B cell (primary cell): ENCODE measurements around the gene ADCY3. TPM values are rescaled to one million over a fixed set of nuclear protein-coding genes. Genes with fewer than 3 reads are reported as not detected.
A peak's percentile ranks its signal among the peaks of the same experiment; 100 is the strongest.

ENCODE experiments used
- ATAC-seq: fragments of 200-7000 bp; cut with Tn5 transposase; one replicate; pipeline ENCODE4 v1.10.0; 2021; ENCODE audit warnings: low read depth, mild to moderate bottlenecking, moderate number of reproducible peaks, moderate library complexity
- CTCF ChIA-PET: fragments of 350-600 bp; sonication (Branson Sonifier 250); formaldehyde crosslinking; loops from one replicate; lab custom pipeline; 2021; ENCODE audit warnings: antibody characterized with exemption, inconsistent platforms; lab: Charles Lee
- POLR2A ChIA-PET: fragments of 350-600 bp; sonication (Branson Sonifier 250); formaldehyde crosslinking; loops from one replicate; lab custom pipeline; 2021; ENCODE audit warnings: antibody characterized with exemption; lab: Charles Lee
- DNase-seq: peaks from one replicate; pipeline ENCODE4 v3.0.0; 2013
- H2AFZ ChIP-seq: 2 replicates; pipeline ENCODE4 v1.6.1; 2012; ENCODE audit warnings: mild to moderate bottlenecking, low read depth, low read length; ENCODE audit not compliant: insufficient read depth, poor library complexity, severe bottlenecking
- H3K27ac ChIP-seq, 2 donors: 1 replicate in 1 of 2; 2 replicates in 1 of 2; pipeline ENCODE4 v1.5.1; 2012 to 2013; ENCODE audit warnings: low read length in 2 of 2, mild to moderate bottlenecking in 2 of 2, moderate library complexity in 1 of 2
- H3K27me3 ChIP-seq, 4 experiments: fragments of 200-600 bp in 1 of 4; sonication (generic) in 1 of 4; replicated peaks in 1 of 4; 1 replicate in 2 of 4; 2 replicates in 2 of 4; pipeline versions ENCODE4 v1.6.1 to v1.7.0; 2013 to 2016; ENCODE audit warnings: low read length in 3 of 4, mild to moderate bottlenecking in 2 of 4, mixed read lengths in 1 of 4, moderate library complexity in 1 of 4; ENCODE audit not compliant: insufficient read depth in 4 of 4, control insufficient read depth in 3 of 4; ENCODE audit errors: control extremely low read depth in 1 of 4
- H3K36me3 ChIP-seq, 2 experiments: replicated peaks in 1 of 2; 1 replicate in 1 of 2; 2 replicates in 1 of 2; pipeline versions ENCODE4 v1.6.1 to v1.7.1; 2013; ENCODE audit warnings: low read length in 1 of 2; ENCODE audit not compliant: insufficient read depth in 2 of 2, control insufficient read depth in 1 of 2; ENCODE audit errors: control extremely low read depth in 1 of 2, extremely low read depth in 1 of 2
- H3K4me1 ChIP-seq, 2 donors: fragments of 200-600 bp in 1 of 2; sonication (generic) in 1 of 2; 1 replicate in 1 of 2; 2 replicates in 1 of 2; pipeline versions ENCODE4 v1.5.1 to v1.6.1; 2013 to 2017; ENCODE audit warnings: low read length in 2 of 2; ENCODE audit not compliant: control insufficient read depth in 2 of 2, insufficient read depth in 2 of 2
- H3K4me2 ChIP-seq: replicated peaks from 2 replicates; pipeline ENCODE3; 2012; ENCODE audit warnings: mild to moderate bottlenecking, low read depth, low read length; ENCODE audit not compliant: poor library complexity, severe bottlenecking
- H3K4me3 ChIP-seq, 5 experiments: fragments of 200-600 bp in 1 of 5; sonication (generic) in 1 of 5; 1 replicate in 3 of 5; 2 replicates in 2 of 5; pipeline versions ENCODE4 v1.5.1 to v1.7.0; 2011 to 2016; ENCODE audit warnings: low read length in 4 of 5, mild to moderate bottlenecking in 4 of 5, low read depth in 2 of 5, control low read depth in 1 of 5, moderate library complexity in 1 of 5; ENCODE audit not compliant: insufficient read depth in 1 of 5; ENCODE audit errors: control extremely low read depth in 1 of 5, extremely low read depth in 1 of 5
- H3K79me2 ChIP-seq: fragments of 200-600 bp; sonication (generic); one replicate; pipeline ENCODE4 v1.6.0; 2016; ENCODE audit warnings: low read length; ENCODE audit not compliant: control insufficient read depth, insufficient read depth
- H3K9ac ChIP-seq: fragments of 200-600 bp; sonication (generic); 2 replicates; pipeline ENCODE4 v1.6.1; 2017; ENCODE audit warnings: mild to moderate bottlenecking, low read length, moderate library complexity
- H3K9me3 ChIP-seq, 3 donors: one replicate each; pipeline versions ENCODE4 v1.6.1 to v1.7.1; 2013; ENCODE audit warnings: low read length in 2 of 3; ENCODE audit not compliant: control insufficient read depth in 2 of 3, insufficient read depth in 1 of 3; ENCODE audit errors: control extremely low read depth in 1 of 3
- H4K20me1 ChIP-seq: 2 replicates; pipeline ENCODE4 v1.6.0; 2012; ENCODE audit warnings: mild to moderate bottlenecking, low read length; ENCODE audit not compliant: insufficient read depth, control insufficient read depth, poor library complexity, severe bottlenecking
- H3K27ac Mint-ChIP-seq: one replicate; pipeline ENCODE4 v1.8.0; 2021; ENCODE audit warnings: mixed read lengths
- H3K27me3 Mint-ChIP-seq: one replicate; pipeline ENCODE4 v1.8.0; 2021; ENCODE audit warnings: mixed read lengths
- H3K4me1 Mint-ChIP-seq: one replicate; pipeline ENCODE4 v1.8.0; 2021; ENCODE audit warnings: mixed read lengths
- H3K4me3 Mint-ChIP-seq: one replicate; pipeline ENCODE4 v1.8.0; 2021; ENCODE audit warnings: mixed read lengths
- H3K9me3 Mint-ChIP-seq: one replicate; pipeline ENCODE4 v1.8.0; 2022; ENCODE audit warnings: mixed read lengths; ENCODE audit not compliant: insufficient read depth
- CTCF ChIP-seq: fragments of 200-600 bp; IDR thresholded peaks from one replicate; pipeline ENCODE4 v1.8.0; 2022; ENCODE audit warnings: antibody characterized with exemption, mild to moderate bottlenecking
- EZH2 ChIP-seq: IDR thresholded peaks from 2 replicates; pipeline ENCODE4 v1.6.1; 2012; ENCODE audit warnings: borderline replicate concordance, low read depth, mild to moderate bottlenecking, moderate library complexity, low read length; ENCODE audit not compliant: insufficient read depth, poor library complexity, severe bottlenecking
- WGBS: methylation state at CpG from one replicate; pipeline ENCODE4 v1.1.5; 2013; ENCODE audit warnings: missing lambda C conversion rate; ENCODE audit not compliant: insufficient coverage; 5-methylcytosine and 5-hydroxymethylcytosine counted together
- intact Hi-C: fragments of 100-400 bp; cut with micrococcal nuclease; formaldehyde crosslinking; loops from one replicate; pipeline ENCODE4 v1.10.0; 2022
- polyA plus RNA-seq: library from polyadenylated mRNA; depleted of rRNA; stranded (reverse); fragments of >200 nt; gene quantifications from 2 replicates; pipeline ENCODE4 v1.2.3, GENCODE V29; 2012
- total RNA-seq, 2 donors: library from RNA; stranded (reverse); fragments of 120-200 nt in 1 of 2; gene quantifications; 1 replicate in 1 of 2; 2 replicates in 1 of 2; pipeline versions ENCODE4 v1.2.3 to v1.2.4, GENCODE V29; 2013 to 2022

ADCY3 gene
- total and polyA plus RNA-seq, 2 donors (not counting 1 experiment from before 2014, with no cell fraction given), result 48.4 to 73.0 TPM

GRCh38 chr2:24873619-24874018, 46.4 kb downstream of the ADCY3 start:
- H3K4me1 ChIP-seq, result no peaks in the 10 kb centered on the region
- no peak overlapping the region for H3K27ac ChIP-seq
- Mint-ChIP-seq H3K4me1 (peaks cover 2% of the 10 kb centered on the region), H3K27ac (no peak overlapping the region), H3K9me3 (no peaks in the 10 kb centered on the region), H3K4me3 (no peak overlapping the region), H3K27me3 (no peaks in the 10 kb centered on the region)
- H3K4me3 ChIP-seq, result no peak overlapping the region
- H2AFZ ChIP-seq, result no peak overlapping the region
- H3K9me3 ChIP-seq, result no peaks in the 10 kb centered on the region
- CTCF ChIA-PET, result no interaction called here
- H3K36me3 ChIP-seq, result peaks cover 2 to 18% of the 10 kb centered on the region in 2 experiments
- H3K9ac ChIP-seq, result no peak overlapping the region
- peaks cover 5% of the 10 kb centered on the region for H4K20me1 ChIP-seq
- peaks cover 17% of the 10 kb centered on the region for H3K79me2 ChIP-seq
- DNase-seq (peak; percentile 5), ATAC-seq (no peak)
- no peak for TF ChIP-seq CTCF
- no peak for TF ChIP-seq EZH2
- no peak overlapping the region for H3K4me2 ChIP-seq
- no peaks in the 10 kb centered on the region for H3K27me3 ChIP-seq
- POLR2A ChIA-PET, result no interaction called here
- intact Hi-C loops, result no loop called here
- 97% methylated on average over 8 of the region's 8 CpGs for WGBS

GRCh38 chr2:24872344-24873115, 47.5 kb downstream of the ADCY3 start:
- Histone ChIP-seq H4K20me1 (peaks cover 5% of the 10 kb centered on the region), H3K4me3 (no peak overlapping the region), H3K27ac (no peak overlapping the region), H3K9me3 (no peaks in the 10 kb centered on the region), H3K9ac (no peak overlapping the region), H3K4me1 (no peaks in the 10 kb centered on the region), H3K27me3 (no peaks in the 10 kb centered on the region), H3K36me3 (peaks cover 2 to 18% of the 10 kb centered on the region in 2 experiments), H3K4me2 (no peak overlapping the region), H2AFZ (no peak overlapping the region), H3K79me2 (peaks cover 11% of the 10 kb centered on the region)
- H3K4me1 Mint-ChIP-seq, result peaks cover 2% of the 10 kb centered on the region
- 96% methylated on average over 19 of the region's 19 CpGs for WGBS
- ChIA-PET POLR2A (no interaction called here), CTCF (no interaction called here)
- DNase-seq (peak; percentile 4), ATAC-seq (no peak)
- H3K27ac Mint-ChIP-seq, result no peak overlapping the region
- intact Hi-C loops, result no loop called here
- no peaks in the 10 kb centered on the region for H3K9me3 Mint-ChIP-seq
- no peak overlapping the region for H3K4me3 Mint-ChIP-seq
- TF ChIP-seq CTCF, result no peak
- no peak for TF ChIP-seq EZH2
- H3K27me3 Mint-ChIP-seq, result no peaks in the 10 kb centered on the region
